Osteoblast (primary cell): ENCODE data around the gene TAF5L. TPM values are rescaled to one million over a fixed set of nuclear protein-coding genes. Genes with fewer than 3 reads are reported as not detected.

Experiments used
- DNase-seq: peaks from one replicate; pipeline ENCODE4 v3.0.0; 2011; ENCODE audit warnings: low spot score, mixed read lengths; ENCODE audit not compliant: insufficient read length; ENCODE audit errors: missing footprints
- H2AFZ ChIP-seq: 2 replicates; pipeline ENCODE4 v1.6.0; 2011; ENCODE audit warnings: mild to moderate bottlenecking, low read length
- H3K27ac ChIP-seq: 2 replicates; pipeline ENCODE4 v1.5.1; 2011; ENCODE audit warnings: mild to moderate bottlenecking, low read depth, low read length, moderate library complexity
- H3K27me3 ChIP-seq: 2 replicates; pipeline ENCODE4 v1.6.0; 2012; ENCODE audit warnings: mild to moderate bottlenecking, control low read depth, inconsistent platforms, low read length, moderate library complexity; ENCODE audit not compliant: insufficient read depth
- H3K36me3 ChIP-seq: 2 replicates; pipeline ENCODE4 v1.5.1; 2011; ENCODE audit warnings: mild to moderate bottlenecking, low read length, control low read depth, moderate library complexity; ENCODE audit not compliant: insufficient read depth
- H3K4me1 ChIP-seq: 2 replicates; pipeline ENCODE4 v1.5.1; 2011; ENCODE audit warnings: mild to moderate bottlenecking, low read length, control low read depth, moderate library complexity; ENCODE audit not compliant: insufficient read depth
- H3K4me2 ChIP-seq: 2 replicates; pipeline ENCODE4 v1.6.0; 2011; ENCODE audit warnings: mild to moderate bottlenecking, low read length; ENCODE audit not compliant: insufficient read depth
- H3K4me3 ChIP-seq: fragments of 200-600 bp; sonication (generic); 3 replicates; pipeline ENCODE4 v1.5.1; 2012; ENCODE audit warnings: mild to moderate bottlenecking, low read length, inconsistent platforms; ENCODE audit not compliant: insufficient read depth
- H3K79me2 ChIP-seq: 2 replicates; pipeline ENCODE4 v1.6.0; 2012; ENCODE audit warnings: mild to moderate bottlenecking, low read length, control low read depth, inconsistent platforms; ENCODE audit not compliant: insufficient read depth
- H3K9me3 ChIP-seq: 2 replicates; pipeline ENCODE4 v1.5.1; 2011; ENCODE audit warnings: low read depth, low read length, control low read depth
- H4K20me1 ChIP-seq: 2 replicates; pipeline ENCODE4 v1.6.0; 2012; ENCODE audit warnings: mild to moderate bottlenecking, low read length, control low read depth; ENCODE audit not compliant: insufficient read depth
- total RNA-seq: library from RNA; depleted of rRNA; stranded (reverse); fragments of >200 nt; gene quantifications from 2 replicates; pipeline ENCODE4 v1.2.3, GENCODE V29; 2012
- TF ChIP-seq, protein P1 (sequence below): IDR thresholded peaks from 2 replicates; pipeline ENCODE4 v1.5.1; 2011; ENCODE audit warnings: mild to moderate bottlenecking, low read depth, low read length, moderate library complexity; ENCODE audit errors: extremely low read depth

The TAF5L gene
- total RNA-seq, 1 donor, result 13.4 TPM

DNA sequence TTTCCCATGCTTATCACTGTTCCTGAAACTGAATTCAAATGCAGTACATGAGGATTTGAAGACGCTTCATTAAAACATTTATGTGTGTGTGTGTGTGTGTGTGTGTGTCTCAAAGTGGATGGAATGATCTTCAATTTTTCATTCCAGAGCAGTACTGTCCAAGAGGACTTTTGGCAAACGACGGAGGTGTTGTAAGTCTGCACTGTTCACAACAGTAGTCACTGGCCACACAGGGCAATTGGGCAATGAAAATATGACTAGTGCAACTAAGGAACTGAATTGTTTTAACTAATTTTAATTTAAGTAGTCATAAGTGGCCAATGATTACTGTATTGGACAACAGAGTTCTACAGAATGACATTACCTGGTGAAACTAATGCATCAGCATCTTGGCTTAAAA, 5.0 kb downstream of the TAF5L start:
- Histone ChIP-seq H3K36me3 (no peaks in the 10 kb centered on the region), H3K79me2 (peaks cover 93% of the 10 kb centered on the region), H3K4me2 (no peak overlapping the region), H3K4me1 (peaks cover 25% of the 10 kb centered on the region), H2AFZ (no peak overlapping the region), H3K9me3 (no peaks in the 10 kb centered on the region), H4K20me1 (peaks cover 62% of the 10 kb centered on the region), H3K4me3 (no peak overlapping the region), H3K27me3 (no peaks in the 10 kb centered on the region), H3K27ac (no peak overlapping the region)
- TF ChIP-seq, protein P1, sequence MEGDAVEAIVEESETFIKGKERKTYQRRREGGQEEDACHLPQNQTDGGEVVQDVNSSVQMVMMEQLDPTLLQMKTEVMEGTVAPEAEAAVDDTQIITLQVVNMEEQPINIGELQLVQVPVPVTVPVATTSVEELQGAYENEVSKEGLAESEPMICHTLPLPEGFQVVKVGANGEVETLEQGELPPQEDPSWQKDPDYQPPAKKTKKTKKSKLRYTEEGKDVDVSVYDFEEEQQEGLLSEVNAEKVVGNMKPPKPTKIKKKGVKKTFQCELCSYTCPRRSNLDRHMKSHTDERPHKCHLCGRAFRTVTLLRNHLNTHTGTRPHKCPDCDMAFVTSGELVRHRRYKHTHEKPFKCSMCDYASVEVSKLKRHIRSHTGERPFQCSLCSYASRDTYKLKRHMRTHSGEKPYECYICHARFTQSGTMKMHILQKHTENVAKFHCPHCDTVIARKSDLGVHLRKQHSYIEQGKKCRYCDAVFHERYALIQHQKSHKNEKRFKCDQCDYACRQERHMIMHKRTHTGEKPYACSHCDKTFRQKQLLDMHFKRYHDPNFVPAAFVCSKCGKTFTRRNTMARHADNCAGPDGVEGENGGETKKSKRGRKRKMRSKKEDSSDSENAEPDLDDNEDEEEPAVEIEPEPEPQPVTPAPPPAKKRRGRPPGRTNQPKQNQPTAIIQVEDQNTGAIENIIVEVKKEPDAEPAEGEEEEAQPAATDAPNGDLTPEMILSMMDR, result no peak
- DNase-seq, result peak; percentile 68

DNA sequence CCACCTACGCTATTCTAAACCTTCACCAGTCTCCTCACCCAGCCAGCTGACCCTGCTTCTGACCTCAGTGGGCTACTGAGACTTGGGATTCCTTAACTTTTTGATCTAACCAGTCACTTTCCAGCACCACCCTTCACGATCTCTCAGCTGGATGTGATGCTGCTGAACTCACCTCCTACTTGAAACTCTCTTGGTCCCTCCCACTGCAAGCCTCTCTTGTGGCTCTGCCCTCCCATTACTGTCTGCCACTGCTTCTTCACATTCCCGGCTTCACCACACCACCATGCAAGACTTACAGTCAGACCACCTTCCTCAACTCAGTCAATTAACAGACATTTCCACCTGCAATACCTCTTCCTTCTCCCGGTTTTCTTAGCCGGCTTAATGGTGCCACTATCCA, 6.3 kb downstream of the TAF5L start:
- Histone ChIP-seq H3K4me1 (peaks cover 19% of the 10 kb centered on the region), H3K27me3 (no peaks in the 10 kb centered on the region), H2AFZ (no peak overlapping the region), H3K27ac (no peak overlapping the region), H3K36me3 (no peaks in the 10 kb centered on the region), H3K79me2 (peaks cover 94% of the 10 kb centered on the region), H3K9me3 (no peaks in the 10 kb centered on the region), H3K4me2 (no peak overlapping the region), H3K4me3 (no peak overlapping the region), H4K20me1 (peaks cover 61% of the 10 kb centered on the region)
- TF ChIP-seq, protein P1, result no peak
- peak; percentile 39 for DNase-seq

DNA sequence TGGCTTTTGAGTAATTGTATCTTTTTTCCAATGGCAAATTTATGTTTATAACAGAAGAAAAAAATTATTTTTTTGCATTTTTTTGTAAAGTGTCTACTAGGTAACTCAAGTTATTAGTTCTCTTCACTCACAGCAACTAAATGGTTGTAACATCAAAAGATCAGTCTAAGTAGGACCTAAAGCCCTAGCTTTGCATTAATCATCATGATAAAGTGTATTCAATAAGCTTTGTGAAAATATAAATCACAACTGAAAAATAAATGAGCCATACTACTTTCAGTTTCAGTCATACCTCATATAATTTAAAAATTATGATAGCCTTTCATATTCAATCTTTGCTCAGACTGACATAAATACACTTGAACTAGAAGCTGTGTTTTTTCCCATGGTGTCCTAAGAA, 6.9 kb downstream of the TAF5L start:
- Histone ChIP-seq H3K79me2 (peaks cover 94% of the 10 kb centered on the region), H4K20me1 (peaks cover 60% of the 10 kb centered on the region), H3K4me2 (no peak overlapping the region), H3K27me3 (no peaks in the 10 kb centered on the region), H2AFZ (no peak overlapping the region), H3K4me3 (no peak overlapping the region), H3K27ac (no peak overlapping the region), H3K36me3 (no peaks in the 10 kb centered on the region), H3K9me3 (no peaks in the 10 kb centered on the region), H3K4me1 (peaks cover 15% of the 10 kb centered on the region)
- TF ChIP-seq, protein P1, result no peak
- DNase-seq, result no peak

DNA sequence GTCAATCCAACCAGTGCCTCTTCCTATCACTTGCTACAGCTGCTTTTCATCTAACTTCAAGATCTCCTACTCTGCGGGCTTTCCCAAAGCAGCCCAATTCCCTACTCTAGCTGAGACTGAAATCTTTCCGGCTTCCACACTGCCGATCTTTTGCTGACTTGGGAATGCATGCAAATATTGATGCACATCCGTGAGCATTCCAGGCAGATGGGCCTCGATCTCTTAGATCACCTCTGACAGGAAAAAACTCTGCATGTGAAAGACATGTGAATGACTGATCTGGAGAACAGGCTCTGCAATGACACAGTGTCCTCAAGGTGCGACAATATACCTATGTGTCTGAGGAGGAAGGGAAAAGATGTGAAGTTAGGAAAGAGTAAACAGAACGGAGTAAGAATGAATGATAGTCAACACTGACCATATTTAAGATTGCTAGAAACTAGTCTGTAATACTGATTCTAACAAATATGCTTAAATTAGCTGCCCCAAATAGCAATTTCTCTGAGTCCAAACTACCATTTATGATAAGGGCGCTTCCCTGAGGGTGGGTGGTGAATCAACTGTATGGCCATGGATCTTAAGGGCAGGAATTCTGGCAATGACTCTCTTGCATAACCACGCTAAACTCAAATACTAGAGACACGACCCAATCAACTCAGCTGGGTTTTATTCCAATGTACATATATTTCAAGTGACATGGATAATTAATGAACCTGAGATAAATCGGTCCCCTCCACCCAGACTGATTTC, 8.4 kb downstream of the TAF5L start:
- H3K36me3 ChIP-seq, result peaks cover 10% of the 10 kb centered on the region
- H3K27ac ChIP-seq, result no peak overlapping the region
- TF ChIP-seq, protein P1, result no peak
- no peak for DNase-seq
- peaks cover 51% of the 10 kb centered on the region for H4K20me1 ChIP-seq
- peaks cover 82% of the 10 kb centered on the region for H3K79me2 ChIP-seq
- H3K4me1 ChIP-seq, result peaks cover 15% of the 10 kb centered on the region
- no peak overlapping the region for H2AFZ ChIP-seq
- H3K27me3 ChIP-seq, result no peaks in the 10 kb centered on the region
- H3K9me3 ChIP-seq, result no peaks in the 10 kb centered on the region
- no peak overlapping the region for H3K4me2 ChIP-seq
- no peak overlapping the region for H3K4me3 ChIP-seq
